ENCODE measurements around the gene FAF1. TPM values are rescaled to one million over a fixed set of nuclear protein-coding genes. Genes with fewer than 3 reads are reported as not detected.

Gene FAF1
- total RNA-seq, 1 experiment from 2014 or later: 73.2 TPM

DNA sequence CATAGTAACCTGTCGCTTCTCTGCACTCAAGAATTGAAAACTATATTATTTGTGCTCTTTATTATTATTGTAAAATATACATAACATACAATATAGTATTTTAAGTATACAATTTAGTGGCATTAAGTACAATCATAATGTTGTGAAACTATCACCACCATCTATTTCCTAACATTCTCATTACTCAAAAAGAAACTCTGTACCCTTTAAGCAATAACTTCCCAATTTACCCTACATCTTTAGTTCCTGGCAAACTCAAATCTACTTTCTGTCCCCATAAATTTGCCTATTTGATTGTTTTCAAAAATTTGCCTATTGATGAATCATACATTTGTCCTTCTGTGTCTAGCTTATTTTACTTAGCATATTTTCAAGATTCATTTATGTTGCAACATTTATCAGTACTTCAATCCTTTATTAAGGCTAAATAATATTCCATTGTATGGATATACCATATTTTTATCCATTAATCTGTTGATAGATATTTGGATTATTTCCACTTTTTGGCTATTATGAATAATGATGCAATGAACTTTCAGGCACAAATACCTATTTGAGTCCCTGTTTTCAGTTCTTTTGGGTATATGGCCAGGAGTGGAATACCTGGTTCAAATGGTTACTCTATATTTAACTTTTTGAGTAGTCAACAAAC, 437.2 kb downstream of the FAF1 start:
- Histone ChIP-seq H4K20me1 (ENCODE audit: insufficient read depth) (no peaks in the 10 kb centered on the region), H3K27me3 (ENCODE audit: insufficient read depth, low read length) (no peaks in the 10 kb centered on the region), H3K4me1 (ENCODE audit: control insufficient read depth in 1 of 2, insufficient read depth in 2 of 2, low read length in 2 of 2) (no peaks in the 10 kb centered on the region), H3K79me2 (ENCODE audit: insufficient read depth, low read length) (no peaks in the 10 kb centered on the region), H3K4me3 (replicated peaks in 1 of 2; ENCODE audit: low read depth in 1 of 2, low read length in 2 of 2) (no peak overlapping the region), H2AFZ (ENCODE audit: low read depth, low read length, poor library complexity, severe bottlenecking) (no peak overlapping the region), H3K36me3 (ENCODE audit: control insufficient read depth in 1 of 2, insufficient read depth in 2 of 2, low read length in 2 of 2) (no peaks in the 10 kb centered on the region), H3K9me3 (ENCODE audit: control insufficient read depth in 1 of 2, insufficient read depth in 1 of 2, low read depth in 1 of 2, low read length in 2 of 2) (no peaks in the 10 kb centered on the region), H3K9ac (ENCODE audit: low read length) (no peak overlapping the region), H3K9me2 (ENCODE audit: insufficient read depth) (no peaks in the 10 kb centered on the region), H3K4me2 (ENCODE audit: low read length) (no peak overlapping the region), H3K27ac (ENCODE audit: low read depth, low read length) (no peak overlapping the region)
- DNase-seq (ENCODE audit: low read depth, low spot score): no peak
- RAD21 ChIA-PET (ENCODE audit: low non-redundant PET in 1 of 2, low total read pairs in 2 of 2, uncharacterized antibody in 2 of 2, unreplicated experiment in 2 of 2): no interaction called here
- BruUV-seq (replicated peaks): no TSS peak
- CTCF ChIA-PET: no interaction called here
- POLR2A ChIA-PET: no interaction called here
- intact Hi-C loops (cut with micrococcal nuclease): no loop called here
- ATAC-seq: no peak
- TF ChIP-seq EZH2phosphoT487 (IDR thresholded peaks at IDR 0.05; ENCODE audit: borderline replicate concordance) (no peak), SP1 (IDR thresholded peaks at IDR 0.05; ENCODE audit: low read depth) (no peak), TCF7L2 (IDR thresholded peaks at IDR 0.05; ENCODE audit: borderline replicate concordance, extremely low read depth, insufficient read depth, insufficient read length) (no peak), FOSL1 (IDR thresholded peaks at IDR 0.05; ENCODE audit: low read depth) (no peak), JUND (IDR thresholded peaks at IDR 0.05) (no peak), POLR2A (IDR thresholded peaks at IDR 0.05; ENCODE audit: borderline replicate concordance, extremely low read depth, insufficient read depth, insufficient read length) (no peak), SRF (IDR thresholded peaks at IDR 0.05; ENCODE audit: low read depth) (no peak), ELF1 (IDR thresholded peaks at IDR 0.05; ENCODE audit: borderline replicate concordance, low read depth) (no peak), POLR2AphosphoS5 (IDR thresholded peaks at IDR 0.05; ENCODE audit: low read depth, low read length) (no peak), CEBPB (IDR thresholded peaks at IDR 0.05; ENCODE audit: low read depth) (no peak), ZNF274 (IDR thresholded peaks at IDR 0.05; ENCODE audit: low read depth, low read length) (no peak), SIN3A (IDR thresholded peaks at IDR 0.05; ENCODE audit: low read depth) (no peak), CBX3 (IDR thresholded peaks at IDR 0.05; ENCODE audit: low read depth) (no peak), YY1 (IDR thresholded peaks at IDR 0.05; ENCODE audit: extremely low read depth, insufficient replicate concordance, low read depth, low read length) (no peak), ZFX (IDR thresholded peaks at IDR 0.05) (no peak)
- TF ChIP-seq, protein P1, sequence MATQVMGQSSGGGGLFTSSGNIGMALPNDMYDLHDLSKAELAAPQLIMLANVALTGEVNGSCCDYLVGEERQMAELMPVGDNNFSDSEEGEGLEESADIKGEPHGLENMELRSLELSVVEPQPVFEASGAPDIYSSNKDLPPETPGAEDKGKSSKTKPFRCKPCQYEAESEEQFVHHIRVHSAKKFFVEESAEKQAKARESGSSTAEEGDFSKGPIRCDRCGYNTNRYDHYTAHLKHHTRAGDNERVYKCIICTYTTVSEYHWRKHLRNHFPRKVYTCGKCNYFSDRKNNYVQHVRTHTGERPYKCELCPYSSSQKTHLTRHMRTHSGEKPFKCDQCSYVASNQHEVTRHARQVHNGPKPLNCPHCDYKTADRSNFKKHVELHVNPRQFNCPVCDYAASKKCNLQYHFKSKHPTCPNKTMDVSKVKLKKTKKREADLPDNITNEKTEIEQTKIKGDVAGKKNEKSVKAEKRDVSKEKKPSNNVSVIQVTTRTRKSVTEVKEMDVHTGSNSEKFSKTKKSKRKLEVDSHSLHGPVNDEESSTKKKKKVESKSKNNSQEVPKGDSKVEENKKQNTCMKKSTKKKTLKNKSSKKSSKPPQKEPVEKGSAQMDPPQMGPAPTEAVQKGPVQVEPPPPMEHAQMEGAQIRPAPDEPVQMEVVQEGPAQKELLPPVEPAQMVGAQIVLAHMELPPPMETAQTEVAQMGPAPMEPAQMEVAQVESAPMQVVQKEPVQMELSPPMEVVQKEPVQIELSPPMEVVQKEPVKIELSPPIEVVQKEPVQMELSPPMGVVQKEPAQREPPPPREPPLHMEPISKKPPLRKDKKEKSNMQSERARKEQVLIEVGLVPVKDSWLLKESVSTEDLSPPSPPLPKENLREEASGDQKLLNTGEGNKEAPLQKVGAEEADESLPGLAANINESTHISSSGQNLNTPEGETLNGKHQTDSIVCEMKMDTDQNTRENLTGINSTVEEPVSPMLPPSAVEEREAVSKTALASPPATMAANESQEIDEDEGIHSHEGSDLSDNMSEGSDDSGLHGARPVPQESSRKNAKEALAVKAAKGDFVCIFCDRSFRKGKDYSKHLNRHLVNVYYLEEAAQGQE (IDR thresholded peaks at IDR 0.05; ENCODE audit: low read depth): no peak
- TF ChIP-seq, protein P2, sequence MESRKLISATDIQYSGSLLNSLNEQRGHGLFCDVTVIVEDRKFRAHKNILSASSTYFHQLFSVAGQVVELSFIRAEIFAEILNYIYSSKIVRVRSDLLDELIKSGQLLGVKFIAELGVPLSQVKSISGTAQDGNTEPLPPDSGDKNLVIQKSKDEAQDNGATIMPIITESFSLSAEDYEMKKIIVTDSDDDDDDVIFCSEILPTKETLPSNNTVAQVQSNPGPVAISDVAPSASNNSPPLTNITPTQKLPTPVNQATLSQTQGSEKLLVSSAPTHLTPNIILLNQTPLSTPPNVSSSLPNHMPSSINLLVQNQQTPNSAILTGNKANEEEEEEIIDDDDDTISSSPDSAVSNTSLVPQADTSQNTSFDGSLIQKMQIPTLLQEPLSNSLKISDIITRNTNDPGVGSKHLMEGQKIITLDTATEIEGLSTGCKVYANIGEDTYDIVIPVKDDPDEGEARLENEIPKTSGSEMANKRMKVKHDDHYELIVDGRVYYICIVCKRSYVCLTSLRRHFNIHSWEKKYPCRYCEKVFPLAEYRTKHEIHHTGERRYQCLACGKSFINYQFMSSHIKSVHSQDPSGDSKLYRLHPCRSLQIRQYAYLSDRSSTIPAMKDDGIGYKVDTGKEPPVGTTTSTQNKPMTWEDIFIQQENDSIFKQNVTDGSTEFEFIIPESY (IDR thresholded peaks at IDR 0.05; ENCODE audit: extremely low read depth, insufficient replicate concordance, low read length): no peak
- TF ChIP-seq, protein P3, sequence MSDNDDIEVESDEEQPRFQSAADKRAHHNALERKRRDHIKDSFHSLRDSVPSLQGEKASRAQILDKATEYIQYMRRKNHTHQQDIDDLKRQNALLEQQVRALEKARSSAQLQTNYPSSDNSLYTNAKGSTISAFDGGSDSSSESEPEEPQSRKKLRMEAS (IDR thresholded peaks at IDR 0.05): no peak
- TF ChIP-seq, protein P4, sequence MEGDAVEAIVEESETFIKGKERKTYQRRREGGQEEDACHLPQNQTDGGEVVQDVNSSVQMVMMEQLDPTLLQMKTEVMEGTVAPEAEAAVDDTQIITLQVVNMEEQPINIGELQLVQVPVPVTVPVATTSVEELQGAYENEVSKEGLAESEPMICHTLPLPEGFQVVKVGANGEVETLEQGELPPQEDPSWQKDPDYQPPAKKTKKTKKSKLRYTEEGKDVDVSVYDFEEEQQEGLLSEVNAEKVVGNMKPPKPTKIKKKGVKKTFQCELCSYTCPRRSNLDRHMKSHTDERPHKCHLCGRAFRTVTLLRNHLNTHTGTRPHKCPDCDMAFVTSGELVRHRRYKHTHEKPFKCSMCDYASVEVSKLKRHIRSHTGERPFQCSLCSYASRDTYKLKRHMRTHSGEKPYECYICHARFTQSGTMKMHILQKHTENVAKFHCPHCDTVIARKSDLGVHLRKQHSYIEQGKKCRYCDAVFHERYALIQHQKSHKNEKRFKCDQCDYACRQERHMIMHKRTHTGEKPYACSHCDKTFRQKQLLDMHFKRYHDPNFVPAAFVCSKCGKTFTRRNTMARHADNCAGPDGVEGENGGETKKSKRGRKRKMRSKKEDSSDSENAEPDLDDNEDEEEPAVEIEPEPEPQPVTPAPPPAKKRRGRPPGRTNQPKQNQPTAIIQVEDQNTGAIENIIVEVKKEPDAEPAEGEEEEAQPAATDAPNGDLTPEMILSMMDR (IDR thresholded peaks at IDR 0.05 in 2 of 3, conservative IDR thresholded peaks at IDR 0.05 in 1 of 3; ENCODE audit: borderline replicate concordance in 1 of 3, insufficient read depth in 1 of 3, low read depth in 2 of 3, low read length in 2 of 3): no peak
- TF ChIP-seq, protein P5, sequence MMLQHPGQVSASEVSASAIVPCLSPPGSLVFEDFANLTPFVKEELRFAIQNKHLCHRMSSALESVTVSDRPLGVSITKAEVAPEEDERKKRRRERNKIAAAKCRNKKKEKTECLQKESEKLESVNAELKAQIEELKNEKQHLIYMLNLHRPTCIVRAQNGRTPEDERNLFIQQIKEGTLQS (IDR thresholded peaks at IDR 0.05): no peak
